HG03432 (cell line): Measurements from ENCODE around the gene KMT5B.

Experiments used
- ATAC-seq: cut with Tn5 transposase; IDR thresholded peaks from one replicate; pipeline ENCODE4 v1.9.1; 2021; ENCODE audit warnings: mild to moderate bottlenecking, moderate library complexity; ENCODE audit not compliant: unreplicated experiment

KMT5B gene

DNA sequence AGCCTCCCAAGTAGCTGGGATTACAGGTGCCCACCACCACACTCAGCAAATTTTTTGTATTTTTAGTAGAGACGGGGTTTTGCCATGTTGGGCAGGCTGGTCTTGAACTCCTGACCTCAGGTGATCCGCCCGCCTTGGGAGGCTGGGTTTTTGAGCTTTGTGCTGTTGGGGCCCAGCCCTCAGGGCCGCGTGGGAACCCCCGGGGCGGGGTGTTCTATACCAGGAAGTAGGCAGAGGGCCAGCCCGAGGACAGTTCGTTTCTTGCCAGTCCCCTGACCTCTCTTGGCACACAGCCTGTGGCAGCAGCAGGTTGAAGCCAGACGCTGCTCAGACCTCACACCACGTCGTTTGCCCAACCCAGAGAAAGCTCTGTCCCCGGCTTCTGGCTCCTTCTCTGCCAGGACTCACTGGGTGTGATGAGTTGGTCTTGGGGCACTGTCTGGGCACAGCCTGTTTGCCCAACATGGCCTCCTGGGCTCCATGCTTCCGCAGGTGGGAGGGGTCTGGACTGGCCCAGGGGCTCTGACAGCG, 67.0 kb downstream of the KMT5B start:
- ATAC-seq = no peak

GRCh38 chr11:68145120-68145866, 67.8 kb downstream of the KMT5B start:
- ATAC-seq = no peak

DNA sequence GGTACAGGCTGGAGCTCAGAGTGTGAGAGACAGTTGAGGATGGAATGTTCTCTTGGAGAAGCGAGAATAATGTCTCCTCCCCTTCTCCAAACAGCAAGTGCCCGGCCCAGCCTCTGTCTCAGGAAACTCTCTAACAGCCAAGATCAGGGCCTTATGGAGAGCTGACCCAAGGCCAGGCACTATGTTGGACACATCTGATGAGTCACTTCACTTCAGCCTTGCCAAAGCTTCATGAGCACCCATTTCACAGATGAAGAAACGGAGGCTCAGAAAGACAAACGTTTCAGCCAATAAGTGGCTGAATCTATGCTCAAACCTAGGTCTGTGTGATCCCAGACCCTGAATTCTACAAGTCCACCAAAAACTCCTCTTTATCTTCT, 69.8 kb downstream of the KMT5B start:
- no peak for ATAC-seq

DNA sequence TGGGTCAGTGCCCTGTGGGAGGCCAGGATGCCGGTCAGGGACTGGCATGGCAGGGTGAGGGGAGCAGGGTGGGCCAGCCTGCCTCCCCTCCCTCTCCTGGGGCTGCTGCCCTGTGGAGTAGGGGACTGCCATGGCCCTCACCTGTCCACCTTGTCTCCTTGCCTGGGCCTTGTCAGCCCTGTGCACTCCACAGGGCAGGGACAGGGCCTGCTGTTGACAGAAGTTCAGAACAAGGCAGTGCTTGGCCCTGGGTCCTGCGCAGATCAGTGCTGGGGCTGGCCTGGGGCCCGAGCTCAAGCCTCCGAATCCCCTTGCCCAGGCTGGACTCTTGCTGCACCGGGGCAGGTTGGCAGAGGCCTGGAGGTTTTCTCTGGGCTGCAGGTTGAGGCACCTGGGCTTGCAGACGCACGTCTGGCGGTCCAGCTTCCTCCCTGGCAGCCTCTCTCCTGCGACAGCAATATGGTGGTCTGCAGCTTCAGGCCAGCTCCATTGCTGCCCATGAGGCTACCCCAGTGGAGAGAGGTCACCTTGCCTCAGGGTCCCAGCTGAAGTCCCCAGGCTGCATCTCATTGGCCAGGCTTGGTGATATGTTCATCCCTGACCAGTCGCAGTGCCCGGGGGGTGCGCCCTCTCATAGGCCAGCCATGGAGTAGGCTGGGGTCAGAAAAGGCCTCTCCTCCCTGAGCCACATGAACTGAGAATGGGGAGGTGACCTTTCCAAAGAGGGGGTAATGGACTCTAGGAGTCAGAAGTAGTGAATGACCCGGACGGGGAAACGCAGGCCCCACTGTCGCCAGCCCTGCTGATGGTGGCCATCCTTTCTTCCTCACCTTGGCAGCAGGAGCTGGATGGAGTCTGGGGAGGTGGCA, 70.4 kb downstream of the KMT5B start:
- no peak for ATAC-seq

DNA sequence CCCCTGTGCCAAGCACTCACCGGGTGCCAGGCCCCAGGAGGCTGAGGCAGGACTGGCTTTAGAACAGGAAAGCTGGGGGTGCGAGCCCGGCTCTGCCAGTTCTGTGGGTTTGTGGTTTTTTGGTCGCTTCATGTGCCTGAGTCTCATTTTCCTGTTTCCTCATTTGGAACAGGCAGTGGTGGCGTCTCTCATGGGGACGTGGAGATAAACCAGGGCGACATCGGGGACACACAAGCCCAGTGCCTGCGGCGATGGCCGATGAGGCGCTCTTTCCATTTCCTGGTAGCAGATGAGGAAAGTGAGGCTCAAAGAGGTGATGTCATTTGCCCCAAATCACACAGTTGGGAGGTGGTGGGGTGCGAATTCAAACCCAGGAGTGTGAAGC, 71.1 kb downstream of the KMT5B start:
- ATAC-seq = no peak

- ATAC-seq = no peak
Measured at GRCh38 chr11:68141246-68142027, 71.7 kb downstream of the KMT5B start.

GRCh38 chr11:68140496-68141245, 72.4 kb downstream of the KMT5B start:
- ATAC-seq = no peak

GRCh38 chr11:68138237-68138636, 74.9 kb downstream of the KMT5B start:
- no peak for ATAC-seq

DNA sequence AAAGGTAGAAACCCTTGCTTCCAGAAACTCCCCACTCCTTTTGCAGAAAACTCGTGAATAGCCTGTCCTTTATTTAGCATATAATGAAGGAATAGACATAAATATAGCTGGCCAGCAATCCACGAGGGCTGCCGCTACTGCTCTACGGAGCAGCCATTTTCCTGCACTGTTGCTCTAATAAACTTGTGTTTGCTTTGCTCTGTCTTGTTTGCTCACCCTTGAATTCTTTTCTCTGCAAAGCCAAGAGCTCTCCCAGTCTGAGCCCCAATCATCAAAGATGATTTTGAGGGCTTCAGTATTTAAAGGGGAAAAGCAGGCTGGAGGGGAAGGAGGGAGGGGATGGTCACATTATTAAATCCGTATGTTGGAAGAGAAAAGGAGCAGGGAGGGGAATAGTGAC, 75.3 kb downstream of the KMT5B start:
- no peak for ATAC-seq

GRCh38 chr11:68136866-68137265, 76.2 kb downstream of the KMT5B start:
- no peak for ATAC-seq

- ATAC-seq = no peak
Measured at GRCh38 chr11:68135161-68135560, 77.9 kb downstream of the KMT5B start.

- ATAC-seq = no peak
Measured at GRCh38 chr11:68133761-68134160, 79.3 kb downstream of the KMT5B start.

- no peak for ATAC-seq
Measured at GRCh38 chr11:68130121-68130520, 83.0 kb downstream of the KMT5B start.

GRCh38 chr11:68128682-68129327, 84.3 kb downstream of the KMT5B start:
- no peak for ATAC-seq

GRCh38 chr11:68127714-68128681, 85.1 kb downstream of the KMT5B start:
- no peak for ATAC-seq

GRCh38 chr11:68125164-68125563, 87.9 kb downstream of the KMT5B start:
- no peak for ATAC-seq

DNA sequence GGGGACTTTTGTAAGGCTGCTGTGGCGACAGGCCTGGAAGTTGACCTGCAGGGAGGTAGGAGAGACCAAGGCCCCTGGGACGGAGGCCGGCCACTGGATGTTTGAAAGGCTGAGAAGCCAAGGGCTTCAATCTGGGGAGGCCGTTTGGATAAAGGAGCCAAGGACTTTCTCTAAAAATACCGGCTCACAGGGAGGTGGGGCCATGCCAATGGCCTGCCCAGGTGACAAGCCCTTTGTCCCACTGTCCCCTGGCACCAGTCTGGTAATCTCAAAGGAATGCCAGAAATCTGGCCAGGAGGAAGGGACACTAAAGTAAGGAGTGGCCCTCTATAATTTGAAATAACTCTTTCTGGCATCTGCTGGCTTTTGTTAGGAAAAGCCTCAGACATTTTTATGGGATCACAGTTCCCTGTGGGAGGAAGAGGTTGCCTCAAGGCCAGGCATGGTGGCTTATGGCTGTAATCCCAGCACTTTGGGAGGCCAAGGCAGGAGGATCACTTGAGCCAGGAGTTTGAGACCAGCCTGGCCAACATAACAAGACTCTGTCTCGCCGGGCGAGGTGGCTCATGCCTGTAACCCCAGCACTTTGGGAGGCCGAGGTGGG, 90.1 kb downstream of the KMT5B start:
- ATAC-seq = no peak

GRCh38 chr11:68121067-68121899, 91.8 kb downstream of the KMT5B start, which contains the start of gene CHKA:
Gene CHKA (minus strand): TSS chr11:68121388. CDS start chr11:68121177, 211 bp downstream.
- ATAC-seq = peak; percentile 82
